Panc1 (cell line): ENCODE measurements around the gene GPC6. TPM values are rescaled to one million over a fixed set of nuclear protein-coding genes. Genes with fewer than 3 reads are reported as not detected.

Source experiments
- ATAC-seq: fragments of 200-7000 bp; cut with Tn5 transposase; 2 replicates; pipeline ENCODE4 v1.9.1; 2020; ENCODE audit warnings: mild to moderate bottlenecking, moderate library complexity
- BruUV-seq: library from RNA; stranded (reverse); fragments of 400-500 nt; replicated peaks from 2 replicates; lab custom pipeline; 2021; lab: Mats Ljungman, UMichigan
- CTCF ChIA-PET: fragments of 300-600 bp; sonication (Branson Sonifier 250); formaldehyde crosslinking; loops from one replicate; lab custom pipeline; 2022; ENCODE audit warnings: antibody characterized with exemption; lab: Charles Lee
- POLR2A ChIA-PET: fragments of 300-600 bp; sonication (Branson Sonifier 250); formaldehyde crosslinking; loops from one replicate; lab custom pipeline; 2022; ENCODE audit warnings: antibody characterized with exemption; lab: Charles Lee
- DNase-seq: peaks from one replicate; pipeline ENCODE4 v3.0.0-alpha.2; 2010; ENCODE audit warnings: low read depth, low spot score
- H3K27ac ChIP-seq: 2 replicates; pipeline ENCODE4 v1.5.1; 2011; ENCODE audit warnings: mild to moderate bottlenecking, low read length, inconsistent platforms
- H3K27me3 ChIP-seq: fragments of 200-500 bp; sonication (Bioruptor generic); 2 replicates; pipeline ENCODE4 v1.6.0; 2014; ENCODE audit warnings: low read length, inconsistent platforms; ENCODE audit not compliant: control insufficient read depth, insufficient read depth
- H3K36me3 ChIP-seq: fragments of 200-500 bp; sonication (Bioruptor generic); 2 replicates; pipeline ENCODE4 v1.5.1; 2014; ENCODE audit warnings: inconsistent platforms, mild to moderate bottlenecking, low read length, moderate library complexity; ENCODE audit not compliant: control insufficient read depth, insufficient read depth
- H3K4me1 ChIP-seq: 2 replicates; pipeline ENCODE4 v1.5.1; 2011; ENCODE audit warnings: inconsistent platforms, mild to moderate bottlenecking, low read length, moderate library complexity; ENCODE audit not compliant: control insufficient read depth, insufficient read depth
- H3K4me3 ChIP-seq, 2 experiments: 2 replicates each; pipeline ENCODE4 v1.5.1; 2011 to 2012; ENCODE audit warnings: low read depth in 2 of 2, low read length in 2 of 2, mild to moderate bottlenecking in 2 of 2, inconsistent platforms in 1 of 2, moderate library complexity in 1 of 2
- H3K9me3 ChIP-seq: fragments of 200-500 bp; sonication (Bioruptor generic); 2 replicates; pipeline ENCODE4 v1.5.1; 2014; ENCODE audit warnings: low read depth, mild to moderate bottlenecking, inconsistent platforms, low read length, moderate library complexity; ENCODE audit not compliant: control insufficient read depth, insufficient read depth
- POLR2AphosphoS5 ChIP-seq: IDR thresholded peaks from 2 replicates; pipeline ENCODE4 v1.6.1; 2012; ENCODE audit warnings: mild to moderate bottlenecking, low read depth, low read length, moderate library complexity
- SIN3A ChIP-seq: IDR thresholded peaks from 2 replicates; pipeline ENCODE4 v1.6.1; 2012; ENCODE audit warnings: low read depth, mild to moderate bottlenecking, low read length, moderate library complexity, borderline replicate concordance; ENCODE audit not compliant: insufficient read depth
- TCF7L2 ChIP-seq: IDR thresholded peaks from 2 replicates; pipeline ENCODE4 v1.6.1; 2011; ENCODE audit warnings: mild to moderate bottlenecking, low read depth, low read length, inconsistent platforms
- in situ Hi-C: cut with HindIII; loops from 2 replicates; pipeline ENCODE4 v1.10.0; 2016; ENCODE audit warnings: low sequenced_read_pairs, low pct_unique_long_range_greater_than_20kb
- intact Hi-C: fragments of 100-400 bp; cut with micrococcal nuclease; formaldehyde crosslinking; loops from one replicate; pipeline ENCODE4 v1.10.0; 2022; ENCODE audit not compliant: unreplicated experiment
- total RNA-seq: library from RNA; stranded (reverse); gene quantifications from one replicate; pipeline ENCODE4 v1.2.1, GENCODE V29; 2021; ENCODE audit not compliant: unreplicated experiment
- TF ChIP-seq, protein P1 (sequence below), 2 experiments: IDR thresholded peaks; 2 replicates each; pipeline ENCODE4 v1.6.1; 2011 to 2012; ENCODE audit warnings: low read depth in 2 of 2, control low read depth in 1 of 2, low read length in 1 of 2, mild to moderate bottlenecking in 1 of 2, moderate library complexity in 1 of 2; ENCODE audit not compliant: insufficient read depth in 1 of 2
- TF ChIP-seq, protein P2 (sequence below): fragments of 450-650 bp; IDR thresholded peaks from 2 replicates; pipeline ENCODE4 v1.5.1; 2017; ENCODE audit warnings: mild to moderate bottlenecking

The GPC6 gene
- total RNA-seq, 1 experiment from 2014 or later: 4.8 TPM

DNA sequence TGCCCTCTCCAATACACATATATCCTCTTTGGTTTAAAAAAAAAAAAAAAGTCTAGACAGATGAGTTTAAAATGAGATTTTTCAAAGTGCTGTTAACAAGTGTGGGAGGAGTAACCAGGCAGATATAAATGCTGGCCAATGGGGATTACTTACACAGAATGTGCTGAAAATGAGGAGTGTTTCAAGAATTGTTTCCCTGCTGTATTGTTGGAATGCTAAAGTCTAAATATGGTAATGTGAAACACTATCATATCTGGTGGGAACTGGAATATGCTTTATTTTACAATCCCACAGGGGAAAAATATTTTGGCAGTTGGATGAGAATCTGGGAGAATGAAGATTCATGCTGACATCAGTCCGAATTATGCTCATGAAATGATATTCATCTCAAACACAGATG is 1002.2 kb downstream of the GPC6 start:
- no peaks in the 10 kb centered on the region for H3K9me3 ChIP-seq
- H3K36me3 ChIP-seq: no peaks in the 10 kb centered on the region
- intact Hi-C loops (no loop called here), in situ Hi-C loops (no loop called here)
- BruUV-seq: no TSS peak
- ATAC-seq (no peak), DNase-seq (no peak)
- ChIA-PET POLR2A (no interaction called here), CTCF (no interaction called here)
- H3K27ac ChIP-seq: no peak overlapping the region
- no peaks in the 10 kb centered on the region for H3K4me1 ChIP-seq
- H3K4me3 ChIP-seq: no peak overlapping the region
- no peak for TF ChIP-seq POLR2AphosphoS5
- TF ChIP-seq, protein P1, sequence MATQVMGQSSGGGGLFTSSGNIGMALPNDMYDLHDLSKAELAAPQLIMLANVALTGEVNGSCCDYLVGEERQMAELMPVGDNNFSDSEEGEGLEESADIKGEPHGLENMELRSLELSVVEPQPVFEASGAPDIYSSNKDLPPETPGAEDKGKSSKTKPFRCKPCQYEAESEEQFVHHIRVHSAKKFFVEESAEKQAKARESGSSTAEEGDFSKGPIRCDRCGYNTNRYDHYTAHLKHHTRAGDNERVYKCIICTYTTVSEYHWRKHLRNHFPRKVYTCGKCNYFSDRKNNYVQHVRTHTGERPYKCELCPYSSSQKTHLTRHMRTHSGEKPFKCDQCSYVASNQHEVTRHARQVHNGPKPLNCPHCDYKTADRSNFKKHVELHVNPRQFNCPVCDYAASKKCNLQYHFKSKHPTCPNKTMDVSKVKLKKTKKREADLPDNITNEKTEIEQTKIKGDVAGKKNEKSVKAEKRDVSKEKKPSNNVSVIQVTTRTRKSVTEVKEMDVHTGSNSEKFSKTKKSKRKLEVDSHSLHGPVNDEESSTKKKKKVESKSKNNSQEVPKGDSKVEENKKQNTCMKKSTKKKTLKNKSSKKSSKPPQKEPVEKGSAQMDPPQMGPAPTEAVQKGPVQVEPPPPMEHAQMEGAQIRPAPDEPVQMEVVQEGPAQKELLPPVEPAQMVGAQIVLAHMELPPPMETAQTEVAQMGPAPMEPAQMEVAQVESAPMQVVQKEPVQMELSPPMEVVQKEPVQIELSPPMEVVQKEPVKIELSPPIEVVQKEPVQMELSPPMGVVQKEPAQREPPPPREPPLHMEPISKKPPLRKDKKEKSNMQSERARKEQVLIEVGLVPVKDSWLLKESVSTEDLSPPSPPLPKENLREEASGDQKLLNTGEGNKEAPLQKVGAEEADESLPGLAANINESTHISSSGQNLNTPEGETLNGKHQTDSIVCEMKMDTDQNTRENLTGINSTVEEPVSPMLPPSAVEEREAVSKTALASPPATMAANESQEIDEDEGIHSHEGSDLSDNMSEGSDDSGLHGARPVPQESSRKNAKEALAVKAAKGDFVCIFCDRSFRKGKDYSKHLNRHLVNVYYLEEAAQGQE (IDR thresholded peaks at IDR 0.05; ENCODE audit: insufficient read depth in 1 of 2, low read depth in 2 of 2, low read length in 1 of 2): no peak
- TF ChIP-seq TCF7L2: no peak
- TF ChIP-seq, protein P2, sequence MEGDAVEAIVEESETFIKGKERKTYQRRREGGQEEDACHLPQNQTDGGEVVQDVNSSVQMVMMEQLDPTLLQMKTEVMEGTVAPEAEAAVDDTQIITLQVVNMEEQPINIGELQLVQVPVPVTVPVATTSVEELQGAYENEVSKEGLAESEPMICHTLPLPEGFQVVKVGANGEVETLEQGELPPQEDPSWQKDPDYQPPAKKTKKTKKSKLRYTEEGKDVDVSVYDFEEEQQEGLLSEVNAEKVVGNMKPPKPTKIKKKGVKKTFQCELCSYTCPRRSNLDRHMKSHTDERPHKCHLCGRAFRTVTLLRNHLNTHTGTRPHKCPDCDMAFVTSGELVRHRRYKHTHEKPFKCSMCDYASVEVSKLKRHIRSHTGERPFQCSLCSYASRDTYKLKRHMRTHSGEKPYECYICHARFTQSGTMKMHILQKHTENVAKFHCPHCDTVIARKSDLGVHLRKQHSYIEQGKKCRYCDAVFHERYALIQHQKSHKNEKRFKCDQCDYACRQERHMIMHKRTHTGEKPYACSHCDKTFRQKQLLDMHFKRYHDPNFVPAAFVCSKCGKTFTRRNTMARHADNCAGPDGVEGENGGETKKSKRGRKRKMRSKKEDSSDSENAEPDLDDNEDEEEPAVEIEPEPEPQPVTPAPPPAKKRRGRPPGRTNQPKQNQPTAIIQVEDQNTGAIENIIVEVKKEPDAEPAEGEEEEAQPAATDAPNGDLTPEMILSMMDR: no peak
- no peak for TF ChIP-seq SIN3A
- no peaks in the 10 kb centered on the region for H3K27me3 ChIP-seq

DNA sequence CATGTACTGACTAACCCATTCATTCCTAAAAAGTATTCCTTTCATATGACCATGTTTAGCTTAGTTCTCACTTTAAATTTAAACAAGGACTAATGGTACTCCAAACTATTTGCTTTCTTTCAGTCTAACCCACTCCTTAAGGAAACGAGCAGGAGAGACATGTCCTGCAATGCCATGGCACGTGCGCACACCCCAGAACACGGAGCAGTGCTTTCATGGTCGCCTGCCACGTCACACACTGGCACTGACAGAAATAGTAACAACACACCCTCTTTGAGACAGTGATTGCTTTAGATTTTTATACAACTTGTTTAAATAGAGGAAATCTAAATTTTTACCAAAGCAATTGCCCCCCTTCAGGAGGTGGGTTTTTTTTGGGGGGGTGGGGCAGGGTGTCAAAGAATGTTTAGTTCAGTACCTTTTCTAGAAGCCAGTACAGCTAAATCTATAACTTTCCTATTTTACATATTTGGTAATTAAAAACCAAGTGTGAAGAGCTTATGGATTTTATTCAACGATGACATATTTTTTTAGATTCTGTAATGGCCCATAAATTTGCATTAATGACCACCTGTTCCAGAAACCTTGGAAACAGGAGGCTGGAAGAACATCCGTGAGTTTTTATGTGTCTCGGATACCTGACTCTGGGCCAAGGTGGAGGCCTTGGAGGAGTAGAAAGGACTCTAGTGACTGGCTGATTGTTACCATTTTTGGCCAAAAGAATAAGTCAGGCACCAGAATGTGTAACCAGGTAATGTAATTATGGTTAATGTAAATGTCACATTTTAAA is 1005.7 kb downstream of the GPC6 start:
- ChIA-PET POLR2A (no interaction called here), CTCF (no interaction called here)
- TF ChIP-seq SIN3A: no peak
- TF ChIP-seq TCF7L2: no peak
- TF ChIP-seq, protein P2: no peak
- TF ChIP-seq POLR2AphosphoS5: no peak
- TF ChIP-seq, protein P1 (IDR thresholded peaks at IDR 0.05; ENCODE audit: insufficient read depth in 1 of 2, low read depth in 2 of 2, low read length in 1 of 2): no peak
- Histone ChIP-seq H3K27ac (no peak overlapping the region), H3K36me3 (no peaks in the 10 kb centered on the region), H3K9me3 (no peaks in the 10 kb centered on the region), H3K4me3 (no peak overlapping the region), H3K27me3 (no peaks in the 10 kb centered on the region), H3K4me1 (no peaks in the 10 kb centered on the region)
- DNase-seq (no peak), ATAC-seq (no peak)
- in situ Hi-C loops (no loop called here), intact Hi-C loops (no loop called here)
- no TSS peak for BruUV-seq
